HG03439 (cell line): ENCODE measurements around the gene MFAP1.

ENCODE experiments used
- ATAC-seq: cut with Tn5 transposase; IDR thresholded peaks from one replicate; pipeline ENCODE4 v1.9.1; 2021; ENCODE audit warnings: mild to moderate bottlenecking, moderate library complexity; ENCODE audit not compliant: unreplicated experiment

Gene MFAP1

DNA sequence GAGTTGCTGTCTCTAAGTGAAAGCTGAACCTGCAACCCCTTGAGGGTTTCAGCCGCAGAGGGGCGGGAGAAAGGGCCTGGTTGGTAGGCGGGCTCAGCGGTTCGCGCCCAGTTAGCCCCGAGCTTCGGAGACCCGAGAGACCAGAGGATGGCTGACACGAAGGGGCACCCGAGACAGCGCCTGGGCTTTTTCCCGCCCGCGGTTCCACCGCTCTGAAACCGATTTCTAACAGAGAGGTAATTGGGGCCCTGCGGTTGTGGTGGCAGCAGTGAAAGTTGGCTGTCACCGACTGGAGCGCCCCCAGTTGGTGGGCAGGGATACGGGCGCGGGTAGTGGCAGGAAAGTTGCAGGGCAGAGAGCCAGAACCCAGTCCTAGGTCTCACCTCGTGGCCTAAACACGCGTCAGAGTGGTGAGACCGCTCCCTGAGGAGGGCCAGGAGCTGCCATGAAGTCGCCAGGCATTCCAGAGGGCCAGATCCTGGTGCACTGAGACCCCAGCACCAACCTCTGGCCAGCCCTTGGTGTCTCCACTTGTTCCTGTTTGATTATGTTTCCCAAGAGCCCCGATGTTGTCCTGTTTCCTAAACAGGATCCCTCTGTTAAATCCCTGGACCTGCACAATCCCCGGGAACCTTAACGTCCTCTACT is 47.1 kb downstream of the MFAP1 start:
- ATAC-seq: peak; percentile 44

DNA sequence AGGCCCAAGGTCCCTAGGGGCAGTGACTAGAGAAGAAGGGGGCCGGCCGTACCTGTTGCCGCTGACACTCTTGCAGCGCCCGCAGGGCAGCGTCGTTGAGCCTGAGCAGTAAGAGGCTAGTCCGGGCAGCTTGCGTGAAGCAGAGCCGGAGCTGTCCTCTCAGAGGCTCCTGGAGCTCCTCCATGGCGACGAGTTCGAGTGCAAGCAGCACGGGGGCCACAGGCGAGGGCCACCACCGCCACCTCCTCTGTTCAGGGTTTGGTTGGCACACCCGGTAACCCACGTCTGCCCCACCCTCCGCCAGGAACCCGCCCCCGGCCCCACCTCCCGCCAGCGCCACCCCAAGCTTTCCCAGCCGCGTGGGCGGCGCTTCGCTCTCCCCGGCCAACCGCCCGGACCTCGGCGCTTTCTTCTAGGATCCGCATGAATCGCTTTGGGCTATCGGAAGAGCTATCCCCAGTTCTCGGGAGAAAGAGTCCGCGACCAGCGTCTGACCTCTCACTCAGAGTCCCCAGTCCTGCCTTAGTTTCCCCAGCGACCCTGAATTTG is 47.7 kb downstream of the MFAP1 start, which contains the start of gene ELL3:
TSS of gene ELL3 (minus strand) at position 249 of the 549 bp plus-strand sequence. CDS start at position 184, 65 bp downstream.
- peak; percentile 39 for ATAC-seq

DNA sequence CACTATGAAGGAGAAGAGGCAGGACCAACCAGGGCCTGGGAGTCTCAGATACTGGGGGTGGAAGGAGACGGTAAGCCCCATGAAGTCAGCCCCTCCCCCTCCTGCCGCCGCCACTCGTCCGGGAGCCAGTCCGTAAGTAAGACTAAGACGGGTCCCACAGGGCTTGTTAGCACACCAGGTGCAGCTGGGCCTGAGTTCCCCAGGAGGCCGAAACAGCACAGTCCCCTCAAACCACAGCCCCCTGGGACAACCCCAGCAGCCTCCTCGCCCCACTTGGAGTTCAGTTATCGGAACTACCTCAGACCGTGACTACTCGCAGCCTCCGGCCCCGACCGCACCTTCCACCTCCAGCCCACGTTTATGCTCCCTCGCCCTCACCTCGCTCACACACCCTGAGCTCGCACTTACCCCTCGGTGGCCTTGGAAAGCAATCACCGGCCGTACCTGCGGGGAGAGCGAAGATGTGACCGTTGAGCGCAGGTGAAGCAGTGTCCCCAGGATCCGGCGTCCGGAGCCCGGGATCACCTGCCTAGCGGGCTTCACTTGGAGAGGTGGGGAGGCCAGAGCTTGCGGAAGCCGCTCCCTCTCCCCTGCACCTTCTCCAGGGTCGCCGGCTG is 48.3 kb downstream of the MFAP1 start:
- peak; percentile 47 for ATAC-seq

DNA sequence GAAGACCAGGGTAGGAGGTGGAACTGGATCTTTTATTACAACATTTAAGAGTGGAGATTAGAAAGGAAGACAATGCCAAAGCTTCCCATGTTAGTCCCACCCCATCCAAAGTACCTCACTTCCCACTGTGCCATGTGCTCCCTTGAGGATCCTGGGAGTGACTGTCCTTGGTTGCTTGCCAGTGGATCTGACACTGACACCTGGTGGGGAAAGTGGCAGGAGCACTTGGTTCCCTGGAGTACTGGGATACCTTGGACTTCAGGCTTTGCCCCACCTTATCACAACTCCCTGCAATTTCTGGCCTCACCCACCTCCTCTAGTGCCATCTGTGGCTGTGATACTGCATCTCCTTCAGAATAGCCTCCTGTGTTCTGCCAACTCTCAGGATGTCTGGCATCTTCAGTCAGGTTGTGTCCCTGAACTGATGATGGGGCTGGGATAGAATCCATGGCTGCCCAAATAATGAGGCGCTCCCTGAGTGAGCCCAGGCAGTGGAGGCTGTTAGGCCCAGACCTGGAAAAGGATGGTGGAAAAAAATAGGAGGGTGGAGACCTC is 49.0 kb downstream of the MFAP1 start:
- ATAC-seq: no peak

DNA sequence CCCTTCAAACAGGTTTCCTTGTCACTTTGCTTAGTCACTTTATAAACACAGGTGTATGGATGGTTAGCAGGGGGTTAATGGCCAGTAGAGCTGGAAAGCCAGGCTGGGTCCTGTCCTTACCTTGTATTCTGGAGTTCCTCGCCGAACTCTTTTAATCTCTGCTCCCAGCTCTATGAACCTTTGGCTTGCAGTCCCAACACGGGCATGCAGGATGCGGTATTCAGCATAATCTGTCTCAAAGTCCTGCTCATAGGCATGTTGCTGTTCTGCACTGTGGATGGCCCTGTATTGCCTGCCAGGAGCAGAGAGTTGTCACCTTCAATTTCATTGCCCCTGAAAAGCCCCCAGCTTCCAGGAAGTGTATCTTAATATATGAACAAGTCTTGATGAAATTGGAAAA is 50.4 kb downstream of the MFAP1 start:
- ATAC-seq: no peak

DNA sequence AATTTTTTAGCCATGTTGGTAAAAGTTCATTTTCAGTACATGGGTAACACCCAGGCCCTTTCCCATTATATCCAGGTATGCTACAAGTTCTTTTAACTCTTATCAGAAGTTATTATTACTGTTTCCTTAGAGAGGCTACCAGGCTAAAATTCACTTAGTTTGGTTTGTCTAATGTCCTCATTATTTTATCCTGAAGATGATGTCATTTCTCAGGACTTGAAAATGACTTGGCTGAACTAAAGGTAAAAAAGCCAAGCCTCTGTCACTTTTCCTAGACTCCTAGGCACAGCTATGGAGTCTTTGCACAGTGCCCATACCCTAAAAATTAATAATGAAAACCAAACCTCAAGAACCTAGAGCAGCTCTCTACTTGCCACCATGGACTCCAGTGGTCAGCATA is 51.9 kb downstream of the MFAP1 start:
- ATAC-seq: no peak

DNA sequence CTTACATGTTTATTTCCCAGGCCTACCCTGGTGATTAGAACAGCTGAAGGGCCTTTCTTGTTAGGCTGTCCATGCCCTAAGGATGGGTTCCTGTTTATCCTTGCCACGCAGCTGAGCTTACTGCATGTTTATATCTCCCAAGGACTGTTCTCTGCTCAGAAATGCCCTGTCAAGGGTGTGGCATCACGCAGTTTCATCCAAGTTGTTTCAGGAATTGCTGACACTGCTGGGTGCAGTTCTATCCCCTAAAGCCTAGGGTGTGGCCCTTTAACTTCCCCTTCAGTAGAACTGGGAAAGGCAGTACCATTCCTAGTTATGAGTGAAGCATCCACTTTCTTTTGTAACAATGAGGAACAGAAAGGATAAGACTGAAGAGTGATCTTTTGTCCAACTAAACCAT is 52.7 kb downstream of the MFAP1 start:
- no peak for ATAC-seq

DNA sequence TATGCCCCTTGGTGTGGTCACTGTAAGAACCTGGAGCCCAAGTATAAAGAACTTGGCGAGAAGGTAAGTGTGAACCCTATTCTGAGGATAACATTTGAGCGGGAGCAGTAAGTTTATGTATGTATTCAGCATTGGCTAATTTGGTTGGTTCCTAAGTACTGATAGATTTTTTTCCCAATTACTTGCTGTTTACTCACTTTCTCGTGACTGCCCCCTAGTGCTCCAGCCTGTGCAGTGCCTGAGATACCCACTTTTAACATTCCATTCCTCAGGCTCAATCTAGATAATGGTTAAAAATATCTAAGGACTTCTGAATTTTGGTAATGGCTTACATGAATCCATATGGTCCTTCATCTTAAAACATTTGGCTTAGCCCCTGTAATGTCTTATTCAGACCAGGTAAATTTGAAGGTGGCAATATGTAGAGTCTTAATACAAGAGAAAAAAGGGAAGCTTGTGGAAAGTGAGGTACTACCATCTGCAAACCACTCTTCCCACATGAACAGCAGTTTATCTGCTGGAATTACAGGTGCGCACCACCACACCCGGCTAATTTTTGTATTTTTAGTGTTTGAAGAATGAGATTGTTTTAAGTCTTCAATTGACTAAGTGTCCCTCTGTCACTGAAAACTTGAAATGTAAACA is 54.8 kb downstream of the MFAP1 start:
- no peak for ATAC-seq

DNA sequence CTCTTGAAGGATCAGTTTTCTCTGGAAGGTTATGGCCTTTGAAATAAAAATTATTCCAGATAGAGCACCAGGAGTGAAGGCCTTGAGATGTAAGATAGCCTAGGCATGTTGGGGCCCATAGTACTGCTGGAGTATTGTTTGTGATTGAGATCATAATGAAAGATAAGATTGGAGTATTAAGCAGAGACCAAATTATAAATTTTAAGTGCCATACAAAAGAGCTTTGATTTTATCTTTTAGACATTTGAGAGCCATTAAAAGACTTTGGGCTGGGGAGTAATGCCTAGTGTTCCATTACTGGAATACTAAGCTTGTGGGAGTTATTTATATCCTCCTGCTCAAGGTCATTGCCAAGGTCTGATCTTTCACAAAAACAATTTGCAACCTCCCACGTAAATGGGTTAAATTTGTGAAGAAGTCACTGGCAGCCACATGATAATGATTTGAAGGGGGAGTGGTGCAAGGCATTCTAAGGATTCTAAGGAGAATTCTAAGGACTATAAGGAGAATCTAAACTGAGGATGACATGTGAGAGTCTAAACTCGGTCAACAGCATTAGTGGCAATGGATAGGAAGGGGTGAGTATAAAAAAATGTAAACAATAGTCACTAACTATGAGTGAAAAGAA is 60.6 kb downstream of the MFAP1 start:
- no peak for ATAC-seq

DNA sequence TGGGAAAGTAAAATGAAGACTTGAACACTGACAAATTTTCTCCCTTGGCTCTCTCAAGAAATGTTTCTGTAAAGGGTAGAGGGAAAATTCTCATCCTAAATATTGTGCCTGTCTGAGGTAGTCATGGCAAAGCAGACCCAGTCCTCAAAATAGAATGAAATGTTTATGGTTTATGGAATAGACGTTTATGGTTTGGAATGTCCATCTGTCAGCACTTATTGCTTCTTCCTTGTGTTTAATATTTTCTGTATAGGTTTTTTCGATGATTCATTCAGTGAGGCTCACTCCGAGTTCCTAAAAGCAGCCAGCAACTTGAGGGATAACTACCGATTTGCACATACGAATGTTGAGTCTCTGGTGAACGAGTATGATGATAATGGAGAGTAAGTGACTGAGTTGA is 61.7 kb downstream of the MFAP1 start:
- no peak for ATAC-seq
